ENCODE measurements around the gene RNASEL.

The RNASEL gene

GRCh38 chr1:182575540-182576149 lies 13.4 kb downstream of the RNASEL start:
- ChIA-PET CTCF (interaction anchor here (1.0 to 2.2 kb wide), 4 partner anchors 13 to 207 kb away, joined by 3 to 9 read pairs (median 4); partner anchors contain the start of gene RNASEL), POLR2A (no interaction called here)
- no peak for DNase-seq (ENCODE audit: extremely low spot score)
- TF ChIP-seq CTCF (IDR thresholded peaks at IDR 0.05; ENCODE audit: control extremely low read depth, extremely low read depth, low read depth, missing control alignments), result no peak

DNA sequence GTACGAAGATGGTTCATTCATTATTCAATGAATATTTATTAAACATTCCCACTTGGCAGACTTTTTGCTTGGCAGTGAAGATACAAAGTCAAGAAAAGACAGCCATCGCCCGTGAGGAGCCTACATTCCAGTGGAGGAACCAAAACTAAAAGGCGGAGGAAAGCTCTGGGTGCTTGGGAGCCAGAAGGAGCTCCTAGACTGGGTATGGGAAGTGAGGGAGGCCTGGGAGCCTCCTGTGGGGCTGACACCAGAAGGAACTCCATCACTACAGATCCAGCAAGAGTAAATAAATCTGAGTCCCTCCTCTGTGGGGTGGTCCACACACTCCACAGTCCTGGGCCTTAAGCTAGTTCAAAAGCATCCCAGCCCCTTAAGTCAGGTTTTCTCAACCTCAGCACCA lies 14.9 kb downstream of the RNASEL start:
- no peak for DNase-seq (ENCODE audit: extremely low spot score)
- ChIA-PET POLR2A (no interaction called here), CTCF (interaction anchor here (1.0 to 2.2 kb wide), 6 partner anchors 12 to 212 kb away, joined by 3 to 9 read pairs (median 4); no protein-coding TSS in a partner anchor)
- no peak for TF ChIP-seq CTCF (IDR thresholded peaks at IDR 0.05; ENCODE audit: control extremely low read depth, extremely low read depth, low read depth, missing control alignments)

DNA sequence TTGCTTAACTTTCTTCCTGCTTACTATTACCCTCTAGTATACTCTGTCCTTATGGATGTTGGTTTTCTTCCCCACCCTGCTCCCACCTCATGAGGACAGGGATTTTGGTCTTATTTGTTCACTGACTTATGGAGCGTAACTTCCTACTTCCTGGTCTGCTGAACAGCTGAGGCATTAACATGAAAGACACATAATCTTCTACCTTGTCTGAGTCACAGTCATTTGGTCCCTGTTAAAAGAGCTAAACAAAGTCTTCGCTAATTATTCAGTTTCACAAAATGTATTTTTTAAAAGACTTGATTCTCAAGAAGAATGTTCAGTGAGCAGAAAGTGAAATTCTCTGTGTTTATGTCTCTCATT lies 18.5 kb downstream of the RNASEL start:
- TF ChIP-seq CTCF (IDR thresholded peaks at IDR 0.05; ENCODE audit: control extremely low read depth, extremely low read depth, low read depth, missing control alignments), result no peak
- ChIA-PET CTCF (interaction anchor here (1.2 kb wide), 1 partner anchor 212 kb away, joined by 3 read pairs; no protein-coding TSS in a partner anchor), POLR2A (no interaction called here)
- peak; percentile 32 for DNase-seq (ENCODE audit: extremely low spot score)

DNA sequence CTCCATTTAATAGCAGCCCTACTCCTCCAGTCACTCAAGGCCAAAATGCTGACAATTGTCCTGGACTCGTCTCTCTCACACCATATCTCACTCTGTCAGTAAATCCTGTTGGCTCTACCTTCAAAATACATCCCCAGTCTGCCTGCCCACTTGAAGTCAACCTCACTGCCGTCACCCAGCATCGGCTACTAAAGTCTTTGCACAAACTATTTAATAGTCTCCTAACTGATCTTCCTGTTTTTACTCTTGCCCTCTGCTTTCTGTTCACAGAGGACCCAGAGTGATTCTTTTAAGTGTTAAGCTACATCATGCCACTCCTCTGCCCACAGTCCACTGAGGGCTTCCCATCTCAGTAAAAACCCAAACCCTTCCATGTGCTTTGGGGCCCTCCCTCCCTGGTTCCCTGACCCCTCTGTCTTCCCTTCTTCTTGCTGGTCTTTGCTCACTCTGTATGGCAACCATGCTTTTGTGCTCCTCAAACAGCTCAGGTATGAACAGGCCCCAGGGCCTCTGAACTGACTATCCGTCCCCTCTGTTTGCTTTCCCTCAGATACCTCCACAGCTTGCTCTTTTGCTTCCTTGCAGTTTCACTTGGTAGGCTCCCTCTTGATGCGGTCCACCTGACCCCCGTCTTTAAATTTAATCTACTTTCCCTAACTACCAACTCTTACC lies 19.0 kb downstream of the RNASEL start:
- TF ChIP-seq CTCF (IDR thresholded peaks at IDR 0.05; ENCODE audit: control extremely low read depth, extremely low read depth, low read depth, missing control alignments), result no peak
- POLR2A ChIA-PET, result no interaction called here
- no peak for DNase-seq (ENCODE audit: extremely low spot score)
- CTCF ChIA-PET, result interaction anchor here (1.2 kb wide), 1 partner anchor 213 kb away, joined by 3 read pairs; no protein-coding TSS in a partner anchor

DNA sequence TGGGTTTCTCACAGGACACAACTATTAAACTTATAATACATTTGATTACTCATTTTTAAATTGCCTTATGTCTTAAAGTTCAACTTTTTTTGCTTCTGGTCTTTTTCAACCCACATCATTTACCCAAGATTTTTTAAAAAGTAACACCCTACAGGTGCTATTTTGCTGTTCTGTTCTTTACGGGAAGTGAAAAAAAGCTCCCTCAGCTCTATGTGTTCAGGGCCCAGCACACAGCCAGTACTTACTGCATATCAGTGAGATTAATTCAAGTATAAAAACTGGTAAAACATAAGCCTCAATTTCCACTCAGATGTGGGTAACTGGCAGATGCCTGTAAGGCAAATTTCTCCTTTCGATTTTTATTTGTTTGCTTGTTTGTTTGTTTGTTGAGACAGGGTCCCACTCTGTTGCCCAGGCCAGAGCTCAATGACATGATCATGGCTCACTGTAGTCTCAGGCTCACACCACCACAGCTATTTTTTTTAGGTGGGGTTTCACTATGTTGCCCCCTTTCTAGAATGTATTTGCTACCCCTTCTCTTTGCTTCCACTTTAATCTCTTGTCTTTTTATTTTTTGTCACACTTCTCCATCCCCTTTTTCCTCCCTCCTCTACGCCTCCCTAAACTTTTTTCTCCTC lies 20.3 kb downstream of the RNASEL start:
- POLR2A ChIA-PET, result no interaction called here
- DNase-seq (ENCODE audit: extremely low spot score), result peak; percentile 27

More for the DNA sequence above, 20.3 kb downstream of the RNASEL start:
- no peak for TF ChIP-seq CTCF (IDR thresholded peaks at IDR 0.05; ENCODE audit: control extremely low read depth, extremely low read depth, low read depth, missing control alignments)
- CTCF ChIA-PET, result interaction anchor here (0.8 to 1.6 kb wide), 4 partner anchors 26 to 215 kb away, joined by 3 to 5 read pairs (median 4); no protein-coding TSS in a partner anchor

Data from GM10248 (cell line).